GM20000 (cell line): Measurements from ENCODE around the gene SPTBN2.

Experiments
- DNase-seq: peaks from one replicate; pipeline ENCODE4 v3.0.0; 2012; ENCODE audit warnings: low spot score
- TF ChIP-seq, protein P1 (sequence below): IDR thresholded peaks from 2 replicates; pipeline ENCODE4 v1.5.1; 2012; ENCODE audit warnings: mild to moderate bottlenecking, control low read depth; ENCODE audit errors: extremely low read depth, missing control alignments

SPTBN2 gene

DNA sequence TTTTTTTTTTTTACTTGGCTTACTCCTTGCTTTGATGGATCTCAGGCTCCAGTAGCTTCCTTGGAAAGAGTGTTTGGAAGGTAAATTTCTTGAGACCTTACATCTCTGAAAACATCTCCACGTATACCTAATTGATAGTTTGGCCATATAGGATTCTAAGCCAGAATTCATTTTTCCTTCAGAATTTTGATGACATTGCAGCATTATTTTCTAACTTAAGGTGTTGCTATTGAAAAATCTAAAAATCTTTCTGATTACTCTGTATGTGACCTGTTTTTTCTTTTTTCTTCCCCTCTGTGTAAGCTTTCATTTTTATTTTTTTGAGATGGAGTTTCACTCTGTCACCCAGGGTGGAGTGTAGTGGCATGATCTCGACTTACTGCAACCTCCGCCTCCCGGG, 23.1 kb upstream of the SPTBN2 start:
- DNase-seq = no peak
- TF ChIP-seq, protein P1, sequence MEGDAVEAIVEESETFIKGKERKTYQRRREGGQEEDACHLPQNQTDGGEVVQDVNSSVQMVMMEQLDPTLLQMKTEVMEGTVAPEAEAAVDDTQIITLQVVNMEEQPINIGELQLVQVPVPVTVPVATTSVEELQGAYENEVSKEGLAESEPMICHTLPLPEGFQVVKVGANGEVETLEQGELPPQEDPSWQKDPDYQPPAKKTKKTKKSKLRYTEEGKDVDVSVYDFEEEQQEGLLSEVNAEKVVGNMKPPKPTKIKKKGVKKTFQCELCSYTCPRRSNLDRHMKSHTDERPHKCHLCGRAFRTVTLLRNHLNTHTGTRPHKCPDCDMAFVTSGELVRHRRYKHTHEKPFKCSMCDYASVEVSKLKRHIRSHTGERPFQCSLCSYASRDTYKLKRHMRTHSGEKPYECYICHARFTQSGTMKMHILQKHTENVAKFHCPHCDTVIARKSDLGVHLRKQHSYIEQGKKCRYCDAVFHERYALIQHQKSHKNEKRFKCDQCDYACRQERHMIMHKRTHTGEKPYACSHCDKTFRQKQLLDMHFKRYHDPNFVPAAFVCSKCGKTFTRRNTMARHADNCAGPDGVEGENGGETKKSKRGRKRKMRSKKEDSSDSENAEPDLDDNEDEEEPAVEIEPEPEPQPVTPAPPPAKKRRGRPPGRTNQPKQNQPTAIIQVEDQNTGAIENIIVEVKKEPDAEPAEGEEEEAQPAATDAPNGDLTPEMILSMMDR = no peak

DNA sequence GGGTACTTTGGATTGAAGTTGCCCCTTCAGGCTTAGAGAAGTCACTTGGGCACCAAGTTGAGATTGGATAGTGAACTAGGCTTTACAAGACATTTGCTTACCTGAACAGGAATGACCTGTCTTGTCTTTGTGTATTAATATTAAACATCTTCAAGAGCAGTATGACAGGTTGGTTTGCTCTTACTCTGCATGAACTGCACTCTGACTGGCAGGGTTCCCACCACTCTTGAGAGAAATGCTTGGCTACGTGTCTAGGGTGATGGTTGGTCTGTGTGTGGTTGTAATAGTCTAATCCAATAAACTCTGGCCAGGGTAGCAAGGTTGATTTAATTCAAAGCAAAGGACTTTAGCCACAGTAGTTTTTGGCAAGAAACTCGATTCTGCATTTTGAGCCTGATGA, 20.1 kb upstream of the SPTBN2 start:
- DNase-seq = no peak
- TF ChIP-seq, protein P1 = no peak

DNA sequence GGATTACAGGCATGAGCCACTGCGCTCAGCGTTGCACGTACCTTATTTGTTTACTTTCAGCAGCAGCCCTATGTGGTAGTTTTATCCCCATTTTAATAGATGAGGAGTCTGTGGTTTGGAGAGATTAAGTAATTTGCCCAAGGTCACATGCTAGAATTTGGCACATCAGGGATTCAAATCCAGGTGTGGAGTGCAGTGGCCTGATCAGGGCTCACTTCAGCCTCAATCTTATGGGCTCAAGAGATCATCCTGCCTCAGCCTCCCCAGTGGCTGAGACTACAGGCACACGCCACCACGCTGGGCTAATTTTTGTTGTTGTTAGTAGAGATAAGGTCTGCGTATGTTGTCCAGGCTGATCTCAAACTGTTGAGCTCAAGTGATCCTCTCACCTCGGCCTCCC, 18.5 kb upstream of the SPTBN2 start:
- DNase-seq = no peak
- TF ChIP-seq, protein P1 = no peak

DNA sequence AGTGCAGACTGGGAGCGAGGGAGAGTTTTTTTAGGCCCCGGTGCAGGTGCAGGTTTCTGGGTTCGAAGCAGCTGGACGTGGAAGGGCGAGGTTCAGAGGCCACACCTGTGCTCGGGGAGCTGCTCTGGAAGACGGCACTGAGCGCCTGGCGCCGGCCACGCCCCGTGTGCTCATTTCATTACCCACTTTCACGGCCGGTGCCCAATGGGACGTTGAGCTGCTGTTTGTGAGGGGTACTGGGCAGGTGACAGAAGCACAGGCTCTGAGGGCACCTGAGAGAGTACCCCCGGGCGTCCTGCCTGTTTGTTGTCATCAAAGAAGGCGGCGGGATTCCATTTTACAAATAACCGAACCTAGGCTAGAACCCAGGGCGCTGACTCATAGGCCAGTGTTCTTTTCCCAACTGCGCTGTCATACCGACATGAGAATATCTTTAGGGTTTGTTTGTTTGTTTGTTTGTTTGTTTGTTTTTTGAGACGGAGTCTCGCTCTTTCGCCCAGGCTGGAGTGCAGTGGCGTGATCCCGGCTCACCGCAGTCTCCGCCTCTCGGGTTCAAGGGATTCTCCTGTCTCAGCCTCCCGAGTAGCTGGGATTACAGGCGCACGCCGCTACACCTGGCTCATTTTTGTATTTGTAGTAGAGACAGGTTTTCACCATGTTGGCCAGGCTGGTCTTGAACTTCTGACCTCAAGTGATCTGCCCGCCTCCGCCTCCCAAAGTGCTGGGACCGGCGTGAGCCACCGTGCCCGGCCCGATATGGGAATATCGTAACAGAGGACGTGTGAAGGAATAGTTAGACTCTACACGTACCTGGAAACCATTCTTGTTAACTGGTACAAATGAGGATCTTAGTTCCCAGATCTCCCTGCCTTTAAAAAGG, 16.6 kb upstream of the SPTBN2 start:
- TF ChIP-seq, protein P1 = no peak
- peak; percentile 77 for DNase-seq

DNA sequence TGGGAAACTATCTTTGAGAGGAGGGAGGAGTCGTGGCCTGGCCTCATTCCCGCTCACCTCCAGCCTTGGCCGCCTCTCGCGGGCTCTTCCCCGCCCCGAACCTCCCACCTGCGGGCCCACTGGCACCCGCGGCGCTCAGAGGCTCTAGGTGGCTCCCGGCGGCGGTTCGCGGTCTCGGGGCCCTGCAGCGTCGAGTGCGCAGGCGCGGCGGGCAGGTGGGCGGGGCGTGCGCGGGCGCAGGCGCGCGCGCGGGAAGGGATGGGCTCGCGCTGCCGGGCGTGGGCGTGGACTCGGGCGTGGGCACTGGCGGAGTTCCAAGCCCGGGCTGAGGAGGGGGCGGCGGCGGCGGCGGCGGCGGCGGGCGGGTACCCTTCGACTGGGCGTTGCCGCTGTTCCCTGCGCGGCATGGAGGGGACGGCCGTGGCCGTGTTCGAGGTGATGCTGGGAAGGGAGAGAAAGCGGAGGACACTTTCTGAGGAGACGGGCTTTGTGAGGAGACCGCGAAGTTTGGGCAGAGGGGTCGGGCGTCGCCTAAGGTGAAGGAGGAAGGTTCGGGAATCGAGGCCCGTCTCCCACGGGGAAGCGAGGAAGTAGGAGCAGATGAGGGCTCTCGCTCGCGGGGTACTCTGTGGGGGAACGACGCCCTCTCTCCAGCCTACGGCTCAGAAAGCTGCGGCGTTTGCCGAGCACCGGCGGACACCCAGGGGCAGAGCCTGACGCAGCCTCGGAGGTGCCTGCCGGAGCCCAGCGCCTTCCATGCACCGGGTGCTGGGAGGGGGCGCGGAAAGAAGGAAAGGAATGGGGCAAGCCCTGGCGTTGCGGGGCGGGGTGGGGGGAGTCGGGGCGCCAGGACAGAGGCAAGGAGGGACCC, 15.7 kb upstream of the SPTBN2 start:
- peak; percentile 99 for DNase-seq
- TF ChIP-seq, protein P1 = no peak

DNA sequence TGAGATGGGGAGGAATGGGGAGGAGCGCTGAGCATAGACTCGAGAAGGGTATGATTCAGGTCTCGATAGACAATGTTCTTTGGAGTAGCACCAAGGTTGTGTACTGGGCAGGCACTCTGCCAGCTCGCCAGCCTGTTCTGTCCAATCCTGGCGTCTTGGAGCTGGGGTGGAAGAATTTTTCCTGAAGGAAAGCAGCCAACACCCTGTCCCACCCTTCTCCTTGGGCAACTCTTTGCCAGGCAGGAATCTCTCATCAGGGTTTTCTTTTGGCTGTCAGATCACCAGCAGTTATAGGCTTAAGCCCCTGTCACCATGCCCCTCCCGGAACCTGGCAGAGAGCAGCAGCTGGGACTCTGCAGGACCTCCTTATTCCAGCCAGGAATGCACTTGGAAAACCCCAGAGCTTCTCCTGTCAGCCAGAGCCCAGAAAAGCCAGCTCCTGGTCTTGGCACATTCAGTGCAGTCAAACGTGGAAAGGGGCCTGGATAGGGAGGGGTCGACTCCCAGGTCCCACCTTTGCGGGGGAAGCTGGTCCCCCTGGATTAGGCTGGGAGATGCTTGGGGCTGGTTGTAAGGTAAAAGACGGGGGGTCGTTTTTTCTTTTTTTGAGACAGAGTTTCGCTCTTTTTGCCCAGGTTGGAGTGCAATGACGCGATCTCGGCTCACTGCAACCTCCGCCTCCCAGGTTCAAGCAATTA, 14.4 kb upstream of the SPTBN2 start:
- DNase-seq = no peak
- TF ChIP-seq, protein P1 = no peak
